Stimulated activated CD8-positive, alpha-beta memory T cell treated with anti-CD3 and anti-CD28 coated beads, Interleukin-15, amount 100 ng/mL, for 4 hours (primary cell): ENCODE results near the gene LY6G6C.

Source experiments
- DNase-seq, 2 donors: peaks; one replicate each; pipeline ENCODE4 v3.0.0-alpha.2; 2020; ENCODE audit warnings: low read depth in 2 of 2

LY6G6C gene

GRCh38 chr6:31680226-31681134 is 41.1 kb downstream of the LY6G6C start, which contains the start of gene LY6G5C:
LY6G5C (minus strand) TSS chr6:31681067; CDS start chr6:31680373, 694 bp downstream.
- DNase-seq = peak; percentile 21 to 39

GRCh38 chr6:31677955-31678354 is 43.6 kb downstream of the LY6G6C start:
- no peak for DNase-seq

- DNase-seq = no peak
Measured at GRCh38 chr6:31676904-31677303, 44.6 kb downstream of the LY6G6C start.

GRCh38 chr6:31676322-31676903 is 45.1 kb downstream of the LY6G6C start:
- no peak for DNase-seq

- DNase-seq = no peak
Measured at GRCh38 chr6:31669676-31670075, 51.9 kb downstream of the LY6G6C start, which contains the start of gene LY6G5B. LY6G5B (plus strand) TSS chr6:31669976; CDS start chr6:31670951, 975 bp downstream.
